HG02642 (cell line): ENCODE data around the gene LRFN2.

Source experiments
- ATAC-seq: cut with Tn5 transposase; IDR thresholded peaks from one replicate; pipeline ENCODE4 v1.9.1; 2021; ENCODE audit warnings: mild to moderate bottlenecking; ENCODE audit not compliant: unreplicated experiment, poor library complexity

Gene LRFN2

GRCh38 chr6:40588070-40588384 lies 863 bp upstream of the LRFN2 start:
- ATAC-seq, result no peak

DNA sequence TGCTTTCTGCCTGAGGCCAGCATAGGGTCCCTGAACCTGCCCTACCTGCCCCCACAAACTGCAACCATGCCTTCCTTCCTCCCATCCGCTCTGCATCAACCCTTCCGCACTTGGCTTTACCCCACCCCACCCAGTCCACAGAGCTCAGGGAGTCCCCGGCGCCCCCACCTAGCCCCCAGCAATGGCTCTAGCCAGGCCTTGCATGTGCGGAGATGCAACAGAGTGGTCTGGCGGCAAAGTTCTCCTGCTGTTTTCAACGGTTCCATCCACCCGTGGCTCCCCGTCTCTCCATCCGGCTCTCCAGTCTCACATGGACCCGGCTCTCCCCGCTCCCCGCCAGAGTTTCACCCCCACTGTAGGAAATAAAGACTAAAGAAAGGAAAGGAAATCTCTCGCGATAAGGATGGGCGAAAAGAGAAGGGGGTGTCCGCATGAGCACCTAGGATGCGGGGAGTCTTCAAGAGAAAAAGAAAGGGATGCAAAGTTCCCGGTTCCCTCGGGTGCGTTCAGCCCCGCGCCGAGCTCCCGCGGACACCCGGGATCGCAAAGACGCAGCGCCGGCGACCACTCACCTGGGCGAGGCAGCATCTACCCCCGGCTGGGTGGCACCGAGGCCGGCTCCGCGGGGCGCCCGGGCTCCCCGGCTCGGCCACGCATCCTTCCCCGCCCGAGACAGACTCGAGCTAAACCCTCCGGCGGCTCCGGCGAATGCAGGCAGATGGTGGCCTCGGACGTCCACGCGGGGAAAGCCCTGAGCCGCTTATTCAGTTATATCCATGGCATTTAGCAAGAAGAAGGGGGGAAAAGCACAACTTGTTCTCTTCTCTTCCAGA lies 579 bp downstream of the LRFN2 start:
- no peak for ATAC-seq

DNA sequence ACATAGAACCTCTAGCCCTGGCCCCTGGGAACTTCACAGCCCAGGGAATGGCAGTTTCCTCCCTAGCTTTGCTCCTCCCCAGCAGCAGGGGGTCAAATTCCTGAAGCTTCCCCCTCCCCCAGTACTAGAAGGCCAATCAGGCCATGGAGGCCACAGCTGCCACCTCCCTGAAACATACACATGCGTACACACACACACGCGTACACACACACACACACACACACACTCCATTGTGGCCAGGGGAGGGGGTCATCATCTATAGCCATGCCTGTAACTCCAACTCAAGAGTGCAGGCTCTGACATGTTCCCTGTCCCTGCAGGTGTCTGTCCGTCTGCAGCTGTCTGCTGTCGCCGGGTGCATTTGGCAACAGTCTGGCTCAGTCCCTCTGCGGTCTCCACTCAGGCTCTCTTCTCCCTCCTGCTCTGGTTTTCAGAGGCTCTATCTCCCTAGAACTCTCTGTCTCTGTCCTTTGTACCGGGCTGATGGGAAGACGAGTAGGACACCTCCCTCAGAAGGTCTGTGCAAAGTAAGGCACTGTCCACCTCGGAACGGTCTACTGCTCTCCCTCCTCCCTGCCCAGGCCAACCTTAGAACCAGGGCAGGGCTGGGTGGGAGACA lies 1.4 kb downstream of the LRFN2 start:
- no peak for ATAC-seq

DNA sequence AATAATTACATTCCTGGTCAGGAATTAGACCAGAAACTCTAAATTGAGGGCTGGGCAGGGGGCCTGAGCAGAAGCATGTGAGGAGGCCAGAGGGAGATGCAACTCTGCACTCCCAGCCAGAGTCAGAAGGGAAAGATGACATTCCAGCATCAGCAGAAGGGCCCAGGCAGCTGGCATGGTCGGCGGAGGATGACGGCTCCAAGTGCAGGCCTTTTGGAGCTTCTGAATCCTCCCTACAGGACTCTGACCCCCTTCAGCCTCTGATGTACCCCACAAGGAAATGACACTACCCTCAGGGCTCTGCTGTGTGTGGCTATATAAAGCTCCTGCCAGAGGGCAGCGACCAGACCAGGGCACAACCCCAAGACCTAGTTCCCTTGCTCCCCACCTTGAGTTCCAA lies 1.9 kb downstream of the LRFN2 start:
- no peak for ATAC-seq

DNA sequence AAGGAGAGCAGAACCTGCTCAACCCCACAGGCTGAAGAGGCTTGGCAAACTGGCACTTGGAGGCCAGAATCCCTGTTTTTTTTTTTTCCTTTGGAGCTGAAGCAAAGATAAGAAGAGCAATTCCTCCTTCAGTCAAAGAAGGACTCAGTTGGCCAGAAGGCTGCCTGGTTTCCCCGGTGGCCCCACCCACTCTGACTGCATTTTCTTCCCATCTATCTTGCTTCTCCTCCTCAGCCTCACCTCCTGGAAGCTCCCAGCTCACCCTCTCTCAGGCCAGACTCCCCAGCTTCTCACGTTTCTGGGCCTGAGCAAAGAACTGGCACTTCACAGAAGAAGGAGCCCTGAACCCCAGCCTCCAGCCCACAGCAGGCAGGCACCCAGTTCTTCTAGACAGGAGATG lies 2.4 kb downstream of the LRFN2 start:
- ATAC-seq, result no peak

DNA sequence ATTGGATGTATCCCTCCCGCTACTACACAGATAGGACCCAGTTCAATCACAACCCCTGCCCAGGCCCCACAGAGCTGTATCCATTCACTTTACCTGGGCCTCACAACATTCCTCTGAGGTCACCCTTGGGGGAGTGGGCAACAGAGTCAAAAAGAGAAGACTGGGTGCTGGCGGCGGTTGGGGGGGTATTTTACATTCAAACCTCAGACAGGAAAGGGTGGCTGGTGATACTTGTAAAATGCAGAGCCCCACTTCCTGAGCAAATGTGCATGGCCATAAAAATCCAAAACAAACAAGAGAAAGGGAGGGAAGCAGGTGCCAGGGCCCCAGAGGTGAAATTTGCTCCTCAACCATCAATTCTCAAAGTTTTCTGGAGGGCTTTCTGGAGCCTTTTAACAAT lies 3.5 kb downstream of the LRFN2 start:
- no peak for ATAC-seq

DNA sequence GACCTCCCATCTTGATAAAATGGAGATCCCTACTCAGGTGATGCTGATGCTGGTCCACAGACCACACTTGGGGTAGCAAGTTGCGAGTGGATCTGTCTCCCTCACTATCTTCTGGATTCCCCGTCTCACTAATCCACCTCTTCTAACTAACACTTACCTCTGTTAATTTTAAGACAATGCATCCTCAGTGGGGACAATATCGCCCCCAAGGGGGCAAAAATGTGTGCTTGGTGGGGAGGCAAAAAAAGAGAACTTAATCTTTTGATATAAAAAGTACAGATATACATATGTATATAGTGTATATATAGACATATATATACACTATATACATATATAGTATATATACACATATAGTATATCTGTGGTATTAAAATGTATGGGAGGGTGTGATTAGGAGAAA lies 4.3 kb downstream of the LRFN2 start:
- no peak for ATAC-seq

- ATAC-seq, result no peak
Measured at GRCh38 chr6:40579101-40579500, 8.1 kb downstream of the LRFN2 start.

- ATAC-seq, result no peak
Measured at GRCh38 chr6:40577672-40578071, 9.5 kb downstream of the LRFN2 start.

GRCh38 chr6:40573221-40573620 lies 13.9 kb downstream of the LRFN2 start:
- no peak for ATAC-seq

- ATAC-seq, result no peak
Measured at GRCh38 chr6:40569162-40569910, 17.8 kb downstream of the LRFN2 start.

GRCh38 chr6:40568062-40568708 lies 19.0 kb downstream of the LRFN2 start:
- no peak for ATAC-seq

DNA sequence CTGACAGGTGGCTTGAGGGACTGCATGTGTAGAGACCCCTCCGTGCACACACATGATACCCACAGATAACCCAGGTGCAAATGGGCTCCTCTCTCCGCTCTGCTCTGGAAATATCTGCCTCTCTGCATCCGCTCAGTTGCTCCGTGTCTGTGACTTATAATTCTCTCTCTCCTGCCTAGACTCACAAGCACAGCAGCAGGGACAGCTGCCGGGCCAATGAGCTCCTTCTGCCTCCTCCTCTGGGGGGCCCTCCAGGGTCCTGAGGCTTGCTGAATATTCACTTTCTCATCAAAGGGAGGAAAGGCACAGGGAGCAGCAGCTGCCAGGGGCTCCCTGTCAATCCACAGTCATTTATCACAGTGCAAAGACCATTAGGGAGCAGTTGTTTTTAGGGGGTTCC lies 24.1 kb downstream of the LRFN2 start:
- no peak for ATAC-seq

DNA sequence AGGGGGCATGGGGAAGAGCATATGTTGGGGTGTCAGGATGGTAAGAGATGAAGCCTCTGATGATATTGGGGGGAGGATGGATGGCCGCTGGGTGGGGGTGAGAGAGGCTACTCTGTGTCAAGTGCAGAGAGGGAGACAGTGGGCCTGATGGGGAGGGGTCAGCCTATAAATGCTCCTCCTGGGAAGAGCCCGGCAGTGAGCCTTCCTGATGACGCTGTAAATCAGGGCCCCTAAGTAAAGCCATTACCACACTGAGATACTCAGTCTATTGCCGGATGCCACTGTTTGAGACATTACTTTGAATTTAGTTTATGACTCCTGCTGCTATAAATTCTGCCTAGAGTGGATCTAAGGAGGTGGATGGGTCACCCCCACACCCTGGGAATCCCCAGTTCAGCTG lies 28.1 kb downstream of the LRFN2 start:
- ATAC-seq, result no peak

DNA sequence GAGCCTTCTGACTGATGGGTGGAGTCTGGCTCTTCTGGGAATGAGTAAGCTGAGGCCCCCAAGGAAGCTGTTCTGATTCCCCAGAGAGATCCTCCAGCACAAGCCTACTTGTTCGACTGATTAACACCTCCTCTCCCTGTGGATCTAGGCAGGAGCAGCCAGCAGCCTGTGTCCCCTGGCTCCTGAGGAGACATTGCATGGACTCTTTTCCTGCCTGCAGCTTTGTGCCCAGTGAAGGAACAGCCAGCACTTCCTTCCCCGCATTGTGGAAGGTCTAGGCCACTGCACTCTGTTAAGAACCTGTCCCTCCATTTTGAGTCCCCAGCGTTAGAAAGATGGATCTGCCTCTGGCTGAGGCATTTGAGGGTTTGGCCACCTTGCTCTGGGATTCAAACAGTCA lies 29.1 kb downstream of the LRFN2 start:
- ATAC-seq, result no peak

DNA sequence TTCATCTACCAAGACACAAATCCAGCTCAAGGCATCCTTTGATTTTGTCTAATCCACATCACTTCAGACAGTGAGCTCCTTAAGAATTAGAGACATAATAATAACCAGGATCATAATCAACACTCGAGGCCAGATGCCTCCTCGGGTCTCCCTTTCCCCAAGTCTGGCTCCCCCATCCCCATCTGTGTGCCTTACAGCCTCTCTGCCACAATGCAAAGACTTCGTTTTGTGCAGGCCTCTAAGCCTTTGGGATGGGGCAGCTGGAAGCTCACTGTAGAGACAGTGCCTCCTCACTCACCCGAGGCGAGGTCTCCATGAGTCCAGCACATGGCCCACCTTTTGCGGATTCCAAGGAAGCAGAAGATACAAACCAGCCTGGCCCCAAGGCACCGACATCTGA lies 30.3 kb downstream of the LRFN2 start:
- no peak for ATAC-seq

DNA sequence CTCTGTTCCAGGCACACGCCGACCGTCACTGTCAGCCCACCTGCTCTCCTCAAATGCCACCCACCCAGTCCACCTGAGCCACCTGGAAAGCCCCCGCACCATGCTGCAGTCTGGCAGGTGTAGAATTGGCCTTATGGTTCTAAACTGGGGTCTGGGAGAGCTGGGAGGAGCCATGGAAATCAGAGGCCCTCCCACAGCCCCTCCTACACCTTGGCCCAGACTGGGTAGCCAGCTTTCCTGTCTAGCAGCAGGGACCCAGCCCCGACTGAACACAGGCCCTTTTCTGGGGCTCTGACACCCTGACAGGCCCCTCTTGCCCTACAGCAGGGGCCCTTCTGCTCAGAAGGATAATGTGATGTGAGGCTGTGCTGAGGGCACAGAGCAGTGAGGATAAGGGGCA lies 31.1 kb downstream of the LRFN2 start:
- ATAC-seq, result no peak

GRCh38 chr6:40555092-40555491 lies 32.1 kb downstream of the LRFN2 start:
- no peak for ATAC-seq

GRCh38 chr6:40552941-40553340 lies 34.2 kb downstream of the LRFN2 start:
- no peak for ATAC-seq

GRCh38 chr6:40551966-40552505 lies 35.1 kb downstream of the LRFN2 start:
- no peak for ATAC-seq
